GM06990 (cell line): Measurements from ENCODE around the gene CACNA1F.

Source experiments
- DNase-seq: peaks from one replicate; pipeline ENCODE4 v3.0.0-alpha.2; 2011; ENCODE audit not compliant: insufficient read length; ENCODE audit errors: extremely low read depth
- H3K27me3 ChIP-seq: replicated peaks from 2 replicates; pipeline ENCODE4 v1.6.0; 2011; ENCODE audit warnings: low read length; ENCODE audit not compliant: control insufficient read depth, insufficient read depth
- H3K36me3 ChIP-seq: 2 replicates; pipeline ENCODE4 v1.5.1; 2011; ENCODE audit warnings: low read length; ENCODE audit not compliant: control insufficient read depth, insufficient read depth
- H3K4me3 ChIP-seq: replicated peaks from 2 replicates; pipeline ENCODE4 v1.5.1; 2011; ENCODE audit warnings: low read depth, mild to moderate bottlenecking, control low read depth, low read length
- TF ChIP-seq, protein P1 (sequence below): IDR thresholded peaks from 2 replicates; pipeline ENCODE4 v1.5.1; 2011; ENCODE audit warnings: low read length, control low read depth, mild to moderate bottlenecking, inconsistent platforms; ENCODE audit not compliant: insufficient read depth, poor library complexity, severe bottlenecking

The CACNA1F gene

DNA sequence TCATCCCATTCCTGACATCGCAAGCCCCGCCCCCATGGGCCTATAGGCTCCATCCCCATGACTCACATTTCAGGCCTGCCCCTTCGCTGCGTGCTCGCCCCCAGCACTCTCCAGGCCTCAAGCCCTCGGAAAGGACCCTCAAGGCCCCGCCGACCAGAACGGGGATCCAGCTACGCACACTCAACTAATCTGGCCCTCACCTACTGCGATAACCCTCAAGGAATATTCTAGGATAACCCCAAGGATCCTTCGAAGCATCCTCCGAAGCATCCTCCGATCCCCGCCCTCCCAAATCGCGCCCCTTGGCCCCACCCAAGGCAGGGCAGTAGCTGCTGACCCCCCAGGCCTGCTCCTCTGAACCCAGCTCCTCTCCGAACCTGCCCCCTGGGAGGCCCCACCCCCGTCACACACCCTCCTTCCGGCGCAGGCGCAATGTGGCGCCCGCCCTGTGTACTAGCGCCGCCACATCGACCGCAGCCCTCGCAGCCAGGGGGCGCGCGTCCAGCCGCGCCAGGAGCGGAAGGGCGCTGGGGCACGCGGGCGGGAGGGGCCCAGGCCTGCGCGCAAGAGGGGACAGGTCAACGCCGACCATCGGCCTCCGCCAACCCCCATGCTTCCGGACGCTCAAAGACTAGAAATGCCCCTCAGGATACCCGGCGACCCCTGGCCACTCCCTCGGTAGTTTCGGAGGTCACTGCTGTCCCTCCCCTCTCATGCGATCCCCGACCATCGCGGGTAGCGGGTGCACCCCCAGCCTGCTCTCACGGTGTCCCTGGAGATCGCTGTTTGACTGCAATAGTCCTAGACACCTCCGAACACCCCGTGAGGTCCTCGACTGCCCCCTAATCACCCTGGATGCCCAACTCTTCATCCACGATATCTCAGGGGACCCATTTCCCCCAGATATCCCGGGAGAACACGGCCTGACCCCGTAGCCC lies 77.0 kb downstream of the CACNA1F start:
- peak; percentile 85 for DNase-seq
- TF ChIP-seq, protein P1, sequence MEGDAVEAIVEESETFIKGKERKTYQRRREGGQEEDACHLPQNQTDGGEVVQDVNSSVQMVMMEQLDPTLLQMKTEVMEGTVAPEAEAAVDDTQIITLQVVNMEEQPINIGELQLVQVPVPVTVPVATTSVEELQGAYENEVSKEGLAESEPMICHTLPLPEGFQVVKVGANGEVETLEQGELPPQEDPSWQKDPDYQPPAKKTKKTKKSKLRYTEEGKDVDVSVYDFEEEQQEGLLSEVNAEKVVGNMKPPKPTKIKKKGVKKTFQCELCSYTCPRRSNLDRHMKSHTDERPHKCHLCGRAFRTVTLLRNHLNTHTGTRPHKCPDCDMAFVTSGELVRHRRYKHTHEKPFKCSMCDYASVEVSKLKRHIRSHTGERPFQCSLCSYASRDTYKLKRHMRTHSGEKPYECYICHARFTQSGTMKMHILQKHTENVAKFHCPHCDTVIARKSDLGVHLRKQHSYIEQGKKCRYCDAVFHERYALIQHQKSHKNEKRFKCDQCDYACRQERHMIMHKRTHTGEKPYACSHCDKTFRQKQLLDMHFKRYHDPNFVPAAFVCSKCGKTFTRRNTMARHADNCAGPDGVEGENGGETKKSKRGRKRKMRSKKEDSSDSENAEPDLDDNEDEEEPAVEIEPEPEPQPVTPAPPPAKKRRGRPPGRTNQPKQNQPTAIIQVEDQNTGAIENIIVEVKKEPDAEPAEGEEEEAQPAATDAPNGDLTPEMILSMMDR: peak; percentile 58
- Histone ChIP-seq H3K27me3 (no peaks in the 10 kb centered on the region), H3K4me3 (peak overlapping the region; percentile 69), H3K36me3 (no peaks in the 10 kb centered on the region)

DNA sequence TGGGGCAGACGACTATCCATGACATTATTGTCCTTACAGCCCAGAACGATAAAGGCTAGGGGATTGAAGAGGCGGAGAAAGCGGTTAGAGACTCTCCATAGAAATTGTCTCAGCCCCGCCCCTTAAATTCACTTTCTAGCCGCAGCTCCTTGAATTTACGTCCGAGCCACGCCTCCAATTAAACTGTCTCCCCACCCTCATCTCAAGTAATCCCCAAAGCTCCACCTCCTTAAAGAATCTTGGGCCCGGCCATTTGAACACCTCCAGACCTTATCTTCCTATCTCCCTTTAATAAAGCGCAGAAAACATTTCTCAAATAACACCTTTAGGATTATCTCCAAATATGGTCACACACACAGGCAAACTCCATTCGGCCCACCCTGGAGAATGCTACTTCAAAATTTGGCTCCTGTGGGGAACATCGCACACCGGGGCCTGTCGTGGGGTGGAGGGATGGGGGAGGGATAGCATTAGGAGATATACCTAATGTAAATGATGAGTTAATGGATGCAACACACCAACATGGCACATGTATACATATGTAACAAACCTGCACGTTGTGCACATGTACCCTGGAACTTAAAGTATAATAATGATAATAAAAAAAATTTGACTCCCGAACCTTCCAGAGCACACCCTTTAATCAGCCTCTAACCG lies 77.8 kb downstream of the CACNA1F start:
- H3K27me3 ChIP-seq: no peaks in the 10 kb centered on the region
- no peaks in the 10 kb centered on the region for H3K36me3 ChIP-seq
- H3K4me3 ChIP-seq: peak overlapping the region; percentile 69
- DNase-seq: no peak
- TF ChIP-seq, protein P1: no peak
